ENCODE results near the gene TMEM135. TPM values are rescaled to one million over a fixed set of nuclear protein-coding genes. Genes with fewer than 3 reads are reported as not detected.

TMEM135 gene
- total RNA-seq, 2 donors from 2014 or later = 25.9 to 26.9 TPM

- no peak for DNase-seq (ENCODE audit: low spot score)
- ATAC-seq (ENCODE audit: insufficient number of reproducible peaks, low FRiP score, low read depth) = no peak
- Histone ChIP-seq H3K4me3 (no peak overlapping the region), H3K9me3 (no peaks in the 10 kb centered on the region), H3K27me3 (replicated peaks; ENCODE audit: insufficient read depth) (no peaks in the 10 kb centered on the region), H3K27ac (no peak overlapping the region), H3K36me3 (peaks cover 8% of the 10 kb centered on the region), H3K4me1 (ENCODE audit: control insufficient read depth in 1 of 2, low read depth in 2 of 2) (no peaks in the 10 kb centered on the region)
- TF ChIP-seq, protein P1, sequence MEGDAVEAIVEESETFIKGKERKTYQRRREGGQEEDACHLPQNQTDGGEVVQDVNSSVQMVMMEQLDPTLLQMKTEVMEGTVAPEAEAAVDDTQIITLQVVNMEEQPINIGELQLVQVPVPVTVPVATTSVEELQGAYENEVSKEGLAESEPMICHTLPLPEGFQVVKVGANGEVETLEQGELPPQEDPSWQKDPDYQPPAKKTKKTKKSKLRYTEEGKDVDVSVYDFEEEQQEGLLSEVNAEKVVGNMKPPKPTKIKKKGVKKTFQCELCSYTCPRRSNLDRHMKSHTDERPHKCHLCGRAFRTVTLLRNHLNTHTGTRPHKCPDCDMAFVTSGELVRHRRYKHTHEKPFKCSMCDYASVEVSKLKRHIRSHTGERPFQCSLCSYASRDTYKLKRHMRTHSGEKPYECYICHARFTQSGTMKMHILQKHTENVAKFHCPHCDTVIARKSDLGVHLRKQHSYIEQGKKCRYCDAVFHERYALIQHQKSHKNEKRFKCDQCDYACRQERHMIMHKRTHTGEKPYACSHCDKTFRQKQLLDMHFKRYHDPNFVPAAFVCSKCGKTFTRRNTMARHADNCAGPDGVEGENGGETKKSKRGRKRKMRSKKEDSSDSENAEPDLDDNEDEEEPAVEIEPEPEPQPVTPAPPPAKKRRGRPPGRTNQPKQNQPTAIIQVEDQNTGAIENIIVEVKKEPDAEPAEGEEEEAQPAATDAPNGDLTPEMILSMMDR (IDR thresholded peaks at IDR 0.05) = no peak
These were observed 43.6 kb downstream of the TMEM135 start for GRCh38 chr11:87081358-87081757.

DNA sequence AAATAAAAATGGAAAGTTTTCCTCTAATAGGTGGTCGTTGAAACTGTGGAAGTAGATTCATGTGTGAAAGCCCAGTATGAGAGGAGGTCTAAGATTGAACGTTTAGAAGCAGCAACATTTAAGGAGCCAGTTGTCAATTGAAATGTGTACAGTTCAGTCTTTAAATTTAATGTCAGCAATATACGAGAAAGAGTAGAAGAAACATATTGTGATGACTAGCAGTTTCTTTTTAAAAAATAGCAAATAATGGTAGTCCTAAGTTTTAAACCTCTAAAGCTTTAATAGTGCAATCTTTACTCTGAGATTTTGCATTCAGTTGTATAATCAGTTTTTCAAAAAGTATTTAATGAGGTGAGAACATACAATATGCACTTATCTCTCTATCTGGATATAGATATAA is 44.9 kb downstream of the TMEM135 start:
- ATAC-seq (ENCODE audit: insufficient number of reproducible peaks, low FRiP score, low read depth) (no peak), DNase-seq (ENCODE audit: low spot score) (no peak)
- Histone ChIP-seq H3K36me3 (no peaks in the 10 kb centered on the region), H3K4me3 (no peak overlapping the region), H3K27ac (no peak overlapping the region), H3K9me3 (no peaks in the 10 kb centered on the region), H3K27me3 (replicated peaks; ENCODE audit: insufficient read depth) (no peaks in the 10 kb centered on the region), H3K4me1 (ENCODE audit: control insufficient read depth in 1 of 2, low read depth in 2 of 2) (no peaks in the 10 kb centered on the region)
- TF ChIP-seq, protein P1 (IDR thresholded peaks at IDR 0.05) = no peak

GRCh38 chr11:87083029-87083428 is 45.3 kb downstream of the TMEM135 start:
- Histone ChIP-seq H3K4me3 (no peak overlapping the region), H3K27ac (no peak overlapping the region), H3K27me3 (replicated peaks; ENCODE audit: insufficient read depth) (no peaks in the 10 kb centered on the region), H3K4me1 (ENCODE audit: control insufficient read depth in 1 of 2, low read depth in 2 of 2) (no peaks in the 10 kb centered on the region), H3K9me3 (no peaks in the 10 kb centered on the region), H3K36me3 (no peaks in the 10 kb centered on the region)
- DNase-seq (ENCODE audit: low spot score) = no peak
- TF ChIP-seq, protein P1 (IDR thresholded peaks at IDR 0.05) = no peak
- ATAC-seq (ENCODE audit: insufficient number of reproducible peaks, low FRiP score, low read depth) = no peak

- no peaks in the 10 kb centered on the region for H3K4me1 ChIP-seq (ENCODE audit: control insufficient read depth in 1 of 2, low read depth in 2 of 2)
- peaks cover 13% of the 10 kb centered on the region for H3K9me3 ChIP-seq
- no peak overlapping the region for H3K27ac ChIP-seq
- H3K4me3 ChIP-seq = no peak overlapping the region
- TF ChIP-seq, protein P1 (IDR thresholded peaks at IDR 0.05) = no peak
- no peaks in the 10 kb centered on the region for H3K27me3 ChIP-seq (replicated peaks; ENCODE audit: insufficient read depth)
- H3K36me3 ChIP-seq = peaks cover 12% of the 10 kb centered on the region
- DNase-seq (ENCODE audit: low spot score) = no peak
- no peak for ATAC-seq (ENCODE audit: insufficient number of reproducible peaks, low FRiP score, low read depth)
These were observed 54.4 kb downstream of the TMEM135 start for GRCh38 chr11:87092159-87092558.

- H3K9me3 ChIP-seq = peaks cover 13% of the 10 kb centered on the region
- no peak overlapping the region for H3K4me3 ChIP-seq
- no peak for DNase-seq (ENCODE audit: low spot score)
- no peak for ATAC-seq (ENCODE audit: insufficient number of reproducible peaks, low FRiP score, low read depth)
- no peak overlapping the region for H3K27ac ChIP-seq
- TF ChIP-seq, protein P1 (IDR thresholded peaks at IDR 0.05) = no peak
- H3K27me3 ChIP-seq (replicated peaks; ENCODE audit: insufficient read depth) = no peaks in the 10 kb centered on the region
- H3K36me3 ChIP-seq = peaks cover 12% of the 10 kb centered on the region
- no peaks in the 10 kb centered on the region for H3K4me1 ChIP-seq (ENCODE audit: control insufficient read depth in 1 of 2, low read depth in 2 of 2)
These were observed 54.8 kb downstream of the TMEM135 start for GRCh38 chr11:87092567-87092966.
